Bronchus fibroblast of lung (primary cell): ENCODE measurements around the gene CGNL1. TPM values are rescaled to one million over a fixed set of nuclear protein-coding genes. Genes with fewer than 3 reads are reported as not detected.

ENCODE experiments used
- total RNA-seq: library from RNA; depleted of rRNA; stranded (reverse); fragments of >200 nt; gene quantifications from 2 replicates; pipeline ENCODE4 v1.2.3, GENCODE V29; 2015

CGNL1 gene, protein sequence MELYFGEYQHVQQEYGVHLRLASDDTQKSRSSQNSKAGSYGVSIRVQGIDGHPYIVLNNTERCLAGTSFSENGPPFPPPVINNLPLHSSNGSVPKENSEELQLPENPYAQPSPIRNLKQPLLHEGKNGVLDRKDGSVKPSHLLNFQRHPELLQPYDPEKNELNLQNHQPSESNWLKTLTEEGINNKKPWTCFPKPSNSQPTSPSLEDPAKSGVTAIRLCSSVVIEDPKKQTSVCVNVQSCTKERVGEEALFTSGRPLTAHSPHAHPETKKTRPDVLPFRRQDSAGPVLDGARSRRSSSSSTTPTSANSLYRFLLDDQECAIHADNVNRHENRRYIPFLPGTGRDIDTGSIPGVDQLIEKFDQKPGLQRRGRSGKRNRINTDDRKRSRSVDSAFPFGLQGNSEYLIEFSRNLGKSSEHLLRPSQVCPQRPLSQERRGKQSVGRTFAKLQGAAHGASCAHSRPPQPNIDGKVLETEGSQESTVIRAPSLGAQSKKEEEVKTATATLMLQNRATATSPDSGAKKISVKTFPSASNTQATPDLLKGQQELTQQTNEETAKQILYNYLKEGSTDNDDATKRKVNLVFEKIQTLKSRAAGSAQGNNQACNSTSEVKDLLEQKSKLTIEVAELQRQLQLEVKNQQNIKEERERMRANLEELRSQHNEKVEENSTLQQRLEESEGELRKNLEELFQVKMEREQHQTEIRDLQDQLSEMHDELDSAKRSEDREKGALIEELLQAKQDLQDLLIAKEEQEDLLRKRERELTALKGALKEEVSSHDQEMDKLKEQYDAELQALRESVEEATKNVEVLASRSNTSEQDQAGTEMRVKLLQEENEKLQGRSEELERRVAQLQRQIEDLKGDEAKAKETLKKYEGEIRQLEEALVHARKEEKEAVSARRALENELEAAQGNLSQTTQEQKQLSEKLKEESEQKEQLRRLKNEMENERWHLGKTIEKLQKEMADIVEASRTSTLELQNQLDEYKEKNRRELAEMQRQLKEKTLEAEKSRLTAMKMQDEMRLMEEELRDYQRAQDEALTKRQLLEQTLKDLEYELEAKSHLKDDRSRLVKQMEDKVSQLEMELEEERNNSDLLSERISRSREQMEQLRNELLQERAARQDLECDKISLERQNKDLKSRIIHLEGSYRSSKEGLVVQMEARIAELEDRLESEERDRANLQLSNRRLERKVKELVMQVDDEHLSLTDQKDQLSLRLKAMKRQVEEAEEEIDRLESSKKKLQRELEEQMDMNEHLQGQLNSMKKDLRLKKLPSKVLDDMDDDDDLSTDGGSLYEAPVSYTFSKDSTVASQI
- under 0.01 and 0.15 TPM in 2 replicates for total RNA-seq

DNA sequence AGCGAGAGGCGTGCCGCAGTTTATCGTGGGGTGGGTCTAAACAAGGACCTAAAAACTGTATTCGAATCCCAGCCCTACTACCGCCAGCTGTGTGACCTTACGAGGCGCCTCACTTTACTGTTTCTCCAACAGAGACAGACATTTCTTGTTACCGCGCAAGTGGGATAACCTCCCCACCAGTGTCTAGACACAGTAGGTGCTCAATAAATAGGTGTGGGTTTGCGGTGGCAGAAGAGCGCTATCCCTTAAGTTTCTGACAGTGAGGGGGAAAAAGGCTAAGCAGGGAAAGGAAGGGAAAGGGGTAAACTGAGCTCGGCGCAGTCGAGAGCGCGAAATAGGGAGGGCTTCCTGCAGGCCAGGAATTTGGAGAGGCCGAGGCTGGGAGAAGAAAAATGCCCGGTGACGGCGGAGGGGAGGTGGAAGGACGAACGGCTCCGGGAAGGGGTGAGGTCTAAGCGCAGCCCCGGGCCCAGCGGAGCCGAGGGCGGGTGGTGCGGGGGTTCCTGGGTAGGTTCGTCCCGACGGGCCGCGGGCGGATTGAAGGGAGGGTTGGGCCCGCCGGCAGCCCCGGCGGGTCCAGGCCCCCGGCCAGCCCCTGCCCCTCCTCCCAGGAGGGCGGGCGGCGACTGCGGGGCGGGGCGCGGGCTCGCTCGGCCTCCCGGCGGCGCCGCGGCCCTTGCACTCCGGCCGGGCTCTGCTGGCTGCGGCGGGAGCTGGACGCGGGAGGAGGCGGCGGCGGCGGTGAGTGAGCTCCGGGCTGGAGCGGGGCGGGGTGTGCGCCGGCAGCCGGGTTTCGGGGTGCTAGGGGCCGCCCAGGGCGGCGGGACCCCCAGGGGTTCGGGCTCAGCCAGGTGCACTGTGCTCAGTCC, at the start of gene CGNL1:
CGNL1 (plus strand) TSS at position 679 of the 869 bp plus-strand sequence. CDS start 61,495 bp downstream, outside the sequence.

DNA sequence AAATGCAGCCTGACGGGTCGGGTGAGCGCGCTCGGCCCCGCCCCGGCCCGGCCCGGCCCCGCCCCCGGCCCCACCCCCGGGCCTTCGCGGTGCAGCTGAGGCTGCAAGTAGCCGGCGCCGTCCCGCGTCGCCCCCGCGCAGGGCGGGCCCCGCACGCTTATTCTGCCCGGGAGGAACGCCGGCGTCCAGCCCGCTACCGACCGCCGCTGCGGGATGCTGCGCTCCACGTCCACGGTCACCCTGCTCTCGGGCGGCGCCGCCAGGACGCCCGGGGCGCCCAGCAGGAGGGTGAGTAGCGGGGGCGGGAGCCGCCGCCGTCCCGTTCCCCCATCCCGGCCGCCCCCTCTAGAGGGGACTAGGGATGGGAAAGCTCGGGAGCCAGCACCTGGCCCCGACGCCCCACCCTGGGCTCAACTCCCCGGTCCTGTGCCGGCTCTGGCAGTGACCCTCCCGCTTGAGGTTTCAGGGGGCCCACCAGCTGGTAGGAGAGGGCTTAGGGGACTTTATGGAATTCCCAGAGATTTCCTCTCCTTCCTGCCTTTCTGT, 215.6 kb downstream of the CGNL1 start, which contains the start of gene MYZAP:
MYZAP (plus strand) TSS at position 83 of the 546 bp plus-strand sequence; CDS start at position 214, 131 bp downstream.

Other genes starting within 250 kb of the CGNL1 start
- 0.15 and 0.17 TPM in 2 replicates for gene MYZAP, start 215.4 kb downstream of the CGNL1 start, total RNA-seq